ENCODE data around the gene CPPED1.
"Not testable (repeated sequence)": the region's sequence is repeated elsewhere in the genome, so short reads cannot be mapped to it uniquely, and the experiment has no call there.

Gene CPPED1

GRCh38 chr16:12803203-12804093 lies at the start of gene CPPED1:
CPPED1 (minus strand) TSS chr16:12803887; CDS start chr16:12803776, 111 bp downstream.
- peak; percentile 84 to 98 (median 94) for DNase-seq
- intact Hi-C loops (cut with DNase I), result loop anchor here (10.0 kb wide), 1 partner anchor 79 kb away; no protein-coding TSS in a partner anchor

GRCh38 chr16:12850186-12850585 lies 46.5 kb upstream of the CPPED1 start:
- intact Hi-C loops (cut with DNase I), result no loop called here
- no peak for DNase-seq

- intact Hi-C loops (cut with DNase I), result no loop called here
- no peak for DNase-seq
These were observed 42.9 kb upstream of the CPPED1 start for GRCh38 chr16:12846592-12846991.

- intact Hi-C loops (cut with DNase I), result no loop called here
- DNase-seq, result no peak
These were observed 41.6 kb upstream of the CPPED1 start for GRCh38 chr16:12845282-12845681.

GRCh38 chr16:12837756-12838155 lies 34.1 kb upstream of the CPPED1 start:
- intact Hi-C loops (cut with DNase I), result no loop called here
- no peak for DNase-seq

- intact Hi-C loops (cut with DNase I), result no loop called here
- DNase-seq, result no peak
These were observed 33.6 kb upstream of the CPPED1 start for GRCh38 chr16:12837291-12837690.

GRCh38 chr16:12833926-12834325 lies 30.2 kb upstream of the CPPED1 start:
- intact Hi-C loops (cut with DNase I), result no loop called here
- DNase-seq, result peak in 33 of 42 donors; percentile 10 to 74 (median 38)

GRCh38 chr16:12829096-12829888 lies 25.6 kb upstream of the CPPED1 start:
- intact Hi-C loops (cut with DNase I), result no loop called here
- peak in 1 of 42 donors; percentile 22 for DNase-seq

GRCh38 chr16:12828206-12828605 lies 24.5 kb upstream of the CPPED1 start:
- intact Hi-C loops (cut with DNase I), result no loop called here
- DNase-seq, result no peak

GRCh38 chr16:12826559-12826958 lies 22.9 kb upstream of the CPPED1 start:
- intact Hi-C loops (cut with DNase I), result no loop called here
- DNase-seq, result no peak

GRCh38 chr16:12819126-12820117 lies 15.7 kb upstream of the CPPED1 start:
- intact Hi-C loops (cut with DNase I), result loop anchor here (5.0 kb wide), 1 partner anchor 362 kb away; no protein-coding TSS in a partner anchor
- peak in 40 of 42 donors; percentile 27 to 89 (median 67) for DNase-seq

- intact Hi-C loops (cut with DNase I), result loop anchor here (5.0 kb wide), 1 partner anchor 361 kb away; no protein-coding TSS in a partner anchor
- DNase-seq, result no peak
These were observed 14.6 kb upstream of the CPPED1 start for GRCh38 chr16:12818326-12818725.

- intact Hi-C loops (cut with DNase I), result loop anchor here (5.0 kb wide), 1 partner anchor 360 kb away; no protein-coding TSS in a partner anchor
- not testable (repeated sequence) for DNase-seq
These were observed 13.1 kb upstream of the CPPED1 start for GRCh38 chr16:12816791-12817214.

GRCh38 chr16:12815361-12815760 lies 11.7 kb upstream of the CPPED1 start:
- DNase-seq, result peak in 10 of 42 donors; percentile 11 to 77 (median 43)
- intact Hi-C loops (cut with DNase I), result loop anchor here (5.0 kb wide), 1 partner anchor 358 kb away; no protein-coding TSS in a partner anchor

GRCh38 chr16:12813734-12814133 lies 10.0 kb upstream of the CPPED1 start:
- DNase-seq; intact Hi-C loops (cut with DNase I): not testable (repeated sequence)

GRCh38 chr16:12813321-12813720 lies 9.6 kb upstream of the CPPED1 start:
- intact Hi-C loops (cut with DNase I), result not testable (repeated sequence)

GRCh38 chr16:12811441-12812383 lies 8.0 kb upstream of the CPPED1 start:
- intact Hi-C loops (cut with DNase I), result no loop called here
- peak in 8 of 42 donors; percentile 8 to 66 (median 26) for DNase-seq

More at GRCh38 chr16:12813321-12813720, 9.6 kb upstream of the CPPED1 start:
- not testable (repeated sequence) for DNase-seq
